ENCODE data around the gene COMT.

Gene COMT

GRCh38 chr22:19974935-19975706 lies 33.5 kb downstream of the COMT start:
- no peak for DNase-seq (ENCODE audit: insufficient read length, low spot score)
- TF ChIP-seq CTCF (IDR thresholded peaks at IDR 0.05; ENCODE audit: insufficient read depth, missing control alignments): no peak
- FAIRE-seq: no peak

- TF ChIP-seq CTCF (IDR thresholded peaks at IDR 0.05; ENCODE audit: insufficient read depth, missing control alignments): no peak
- no peak for FAIRE-seq
- DNase-seq (ENCODE audit: insufficient read length, low spot score): no peak
Measured at GRCh38 chr22:19975707-19976035, 34.1 kb downstream of the COMT start.

- FAIRE-seq: no peak
- DNase-seq (ENCODE audit: insufficient read length, low spot score): no peak
- TF ChIP-seq CTCF (IDR thresholded peaks at IDR 0.05; ENCODE audit: insufficient read depth, missing control alignments): no peak
Measured at GRCh38 chr22:19976671-19977070, 35.1 kb downstream of the COMT start.

GRCh38 chr22:19977296-19978243 lies 36.0 kb downstream of the COMT start:
- no peak for TF ChIP-seq CTCF (IDR thresholded peaks at IDR 0.05; ENCODE audit: insufficient read depth, missing control alignments)
- FAIRE-seq (no peak), DNase-seq (ENCODE audit: insufficient read length, low spot score) (no peak)

- FAIRE-seq: no peak
- DNase-seq (ENCODE audit: insufficient read length, low spot score): no peak
Measured at GRCh38 chr22:19978748-19979147, 37.2 kb downstream of the COMT start.

GRCh38 chr22:19979712-19980493 lies 38.3 kb downstream of the COMT start:
- FAIRE-seq (no peak), DNase-seq (ENCODE audit: insufficient read length, low spot score) (no peak)
- TF ChIP-seq CTCF (IDR thresholded peaks at IDR 0.05; ENCODE audit: insufficient read depth, missing control alignments): no peak

More at GRCh38 chr22:19978748-19979147, 37.2 kb downstream of the COMT start:
- no peak for TF ChIP-seq CTCF (IDR thresholded peaks at IDR 0.05; ENCODE audit: insufficient read depth, missing control alignments)
